Endothelial cell of umbilical vein (primary cell): Measurements from ENCODE around the gene KCTD2. TPM values are rescaled to one million over a fixed set of nuclear protein-coding genes. Genes with fewer than 3 reads are reported as not detected.

Experiments
- BruUV-seq: library from RNA; stranded (reverse); fragments of 400-500 nt; replicated peaks from 2 replicates; lab custom pipeline; 2021; lab: Mats Ljungman, UMichigan
- CTCF ChIA-PET: fragments of 300-600, 350-600 bp; sonication (Branson Sonifier 250); formaldehyde crosslinking; loops from one replicate; lab custom pipeline; 2021; ENCODE audit warnings: antibody characterized with exemption, inconsistent platforms; lab: Charles Lee
- POLR2A ChIA-PET: fragments of 300-600, 350-600 bp; sonication (Branson Sonifier 250); formaldehyde crosslinking; loops from one replicate; lab custom pipeline; 2021; ENCODE audit warnings: antibody characterized with exemption, inconsistent platforms; lab: Charles Lee
- DNase-seq: peaks from one replicate; pipeline ENCODE4 v3.0.0-alpha.2; 2011; ENCODE audit warnings: low read depth, low spot score
- FAIRE-seq: peaks from 2 replicates; lab custom pipeline; 2011; peaks lifted over from hg19 to GRCh38; lab: Jason Lieb, UNC
- H2AFZ ChIP-seq: 2 replicates; pipeline ENCODE4 v1.6.0; 2012; ENCODE audit warnings: low read depth, low read length, control low read depth, inconsistent platforms
- H3K27ac ChIP-seq: 2 replicates; pipeline ENCODE4 v1.5.1; 2011; ENCODE audit warnings: low read depth, mild to moderate bottlenecking, control low read depth, low read length, moderate library complexity; ENCODE audit not compliant: insufficient read depth
- H3K27me3 ChIP-seq, 2 experiments: 2 replicates each; pipeline versions ENCODE4 v1.6.0 to v1.6.1; 2011; ENCODE audit warnings: low read length in 2 of 2, mixed read lengths in 1 of 2; ENCODE audit not compliant: control insufficient read depth in 2 of 2, insufficient read depth in 2 of 2
- H3K36me3 ChIP-seq, 2 experiments: 2 replicates in 1 of 2; 3 replicates in 1 of 2; pipeline ENCODE4 v1.5.1; 2011; ENCODE audit warnings: low read length in 2 of 2, mild to moderate bottlenecking in 1 of 2, moderate library complexity in 1 of 2; ENCODE audit not compliant: control insufficient read depth in 2 of 2, insufficient read depth in 2 of 2; ENCODE audit errors: extremely low read depth in 1 of 2
- H3K4me1 ChIP-seq: 3 replicates; pipeline ENCODE4 v1.5.1; 2011; ENCODE audit warnings: mild to moderate bottlenecking, low read length; ENCODE audit not compliant: control insufficient read depth, insufficient read depth; ENCODE audit errors: extremely low read depth
- H3K4me2 ChIP-seq: 2 replicates; pipeline ENCODE4 v1.6.1; 2011; ENCODE audit warnings: low read length, control low read depth, mixed read lengths; ENCODE audit not compliant: insufficient read depth
- H3K4me3 ChIP-seq, 3 experiments: fragments of 200-600 bp in 1 of 3; sonication (generic), shearing (Covaris generic) in 1 of 3; replicated peaks in 1 of 3; 2 replicates each; pipeline ENCODE4 v1.5.1; 2011 to 2016; ENCODE audit warnings: control low read depth in 3 of 3, low read length in 3 of 3, mild to moderate bottlenecking in 2 of 3, inconsistent platforms in 1 of 3, low read depth in 1 of 3, moderate library complexity in 1 of 3; ENCODE audit not compliant: insufficient read depth in 1 of 3
- H3K79me2 ChIP-seq: 2 replicates; pipeline ENCODE4 v1.6.0; 2012; ENCODE audit warnings: low read length, inconsistent platforms; ENCODE audit not compliant: control insufficient read depth, insufficient read depth
- H3K9ac ChIP-seq: replicated peaks from 2 replicates; pipeline ENCODE3; 2011; ENCODE audit warnings: low read length, control low read depth; ENCODE audit not compliant: insufficient read depth; ENCODE audit errors: extremely low read depth
- H3K9me1 ChIP-seq: replicated peaks from 3 replicates; pipeline ENCODE4 v1.6.0; 2011; ENCODE audit warnings: mild to moderate bottlenecking, low read length; ENCODE audit not compliant: control insufficient read depth, insufficient read depth; ENCODE audit errors: extremely low read depth
- H3K9me3 ChIP-seq: replicated peaks from 2 replicates; pipeline ENCODE4 v1.5.1; 2012; ENCODE audit warnings: low read length, inconsistent platforms; ENCODE audit not compliant: control insufficient read depth, insufficient read depth
- H4K20me1 ChIP-seq: replicated peaks from 2 replicates; pipeline ENCODE3; 2011; ENCODE audit warnings: mild to moderate bottlenecking, low read length; ENCODE audit not compliant: control insufficient read depth, insufficient read depth; ENCODE audit errors: extremely low read depth
- EZH2 ChIP-seq: IDR thresholded peaks from 2 replicates; pipeline ENCODE4 v1.6.1; 2012; ENCODE audit warnings: borderline replicate concordance, low read depth, mild to moderate bottlenecking, moderate library complexity, low read length, inconsistent platforms; ENCODE audit not compliant: severe bottlenecking
- FOS ChIP-seq: IDR thresholded peaks from 2 replicates; pipeline ENCODE4 v1.6.1; 2011; ENCODE audit warnings: mild to moderate bottlenecking, low read length, moderate library complexity, borderline replicate concordance; ENCODE audit not compliant: insufficient read depth
- GATA2 ChIP-seq: IDR thresholded peaks from 2 replicates; pipeline ENCODE4 v1.7.0; 2011; ENCODE audit warnings: low read depth, mild to moderate bottlenecking, moderate library complexity, mixed read lengths, low read length; ENCODE audit not compliant: insufficient read length, insufficient read depth
- JUN ChIP-seq: IDR thresholded peaks from 2 replicates; pipeline ENCODE4 v1.6.1; 2011; ENCODE audit warnings: borderline replicate concordance, low read depth; ENCODE audit not compliant: insufficient read length, insufficient read depth
- MYC ChIP-seq: IDR thresholded peaks from one replicate; pipeline ENCODE4 v1.6.1; 2011; ENCODE audit warnings: mild to moderate bottlenecking, low read depth, low read length
- POLR2A ChIP-seq: IDR thresholded peaks from 2 replicates; pipeline ENCODE4 v1.6.1; 2012; ENCODE audit warnings: low read depth, mild to moderate bottlenecking, control low read depth, low read length
- POLR2AphosphoS5 ChIP-seq: IDR thresholded peaks from 2 replicates; pipeline ENCODE4 v1.6.1; 2012; ENCODE audit warnings: low read depth, mild to moderate bottlenecking, control low read depth, low read length, moderate library complexity; ENCODE audit not compliant: insufficient read depth
- dilution Hi-C: fragments of 300-500 bp; cut with MboI; formaldehyde crosslinking; loops from one replicate; pipeline ENCODE4 v1.15.0; 2019; ENCODE audit warnings: low sequenced_read_pairs; ENCODE audit not compliant: extremely low pct_ligation_motif_present
- intact Hi-C: fragments of 100-400 bp; cut with micrococcal nuclease; formaldehyde crosslinking; loops from one replicate; pipeline ENCODE4 v1.10.0; 2022
- polyA plus RNA-seq, 4 experiments: library from polyadenylated mRNA; depleted of rRNA in 3 of 4; stranded (reverse) in 3 of 4; unstranded in 1 of 4; fragments of >200 nt; gene quantifications; 2 replicates each; pipeline versions ENCODE4 v1.2.1 to v1.2.3, GENCODE V29; 2011 to 2012; ENCODE audit warnings: missing spikeins in 1 of 4
- total RNA-seq: library from RNA; stranded (reverse); gene quantifications from 2 replicates; pipeline ENCODE4 v1.2.3, GENCODE V29; 2021
- TF ChIP-seq, protein P1 (sequence below), 2 donors: IDR thresholded peaks; 1 replicate in 1 of 2; 2 replicates in 1 of 2; pipeline ENCODE4 v1.5.1; 2011; ENCODE audit warnings: low read length in 2 of 2, mild to moderate bottlenecking in 2 of 2, moderate library complexity in 2 of 2, control low read depth in 1 of 2, inconsistent platforms in 1 of 2, low read depth in 1 of 2; ENCODE audit not compliant: insufficient read depth in 1 of 2; ENCODE audit errors: extremely low read depth in 1 of 2
- TF ChIP-seq, protein P2 (sequence below): IDR thresholded peaks from 2 replicates; pipeline ENCODE4 v1.6.1; 2011; ENCODE audit not compliant: insufficient read depth, insufficient read length

KCTD2 gene
- total and polyA plus RNA-seq, 2 donors (not counting 3 experiments of a cell fraction or from before 2014, with no cell fraction given), result 23.2 to 24.8 TPM

DNA sequence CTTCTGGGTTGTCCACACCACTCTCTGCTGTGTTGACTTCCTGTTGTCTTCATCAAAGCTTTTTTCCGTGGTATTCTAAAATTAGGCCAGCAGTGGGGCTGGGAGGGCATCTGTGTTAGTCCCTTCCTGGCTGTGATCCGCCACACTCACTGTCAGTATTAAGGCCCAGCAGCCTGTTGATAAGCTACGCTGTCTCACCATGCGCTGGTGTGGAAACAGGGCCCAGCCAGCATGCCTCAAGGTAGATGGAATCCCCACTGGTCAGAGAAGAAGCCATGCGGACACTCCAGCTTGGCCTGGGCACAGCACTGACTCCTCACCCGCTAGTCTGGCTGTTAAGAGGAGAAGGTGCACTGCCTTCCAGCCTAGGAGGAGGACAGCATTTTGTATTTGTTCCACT, 48.2 kb upstream of the KCTD2 start:
- no peak for DNase-seq
- TF ChIP-seq JUN (no peak), POLR2A (no peak), FOS (no peak), EZH2 (no peak), MYC (no peak), POLR2AphosphoS5 (no peak), GATA2 (no peak)
- TF ChIP-seq, protein P1, sequence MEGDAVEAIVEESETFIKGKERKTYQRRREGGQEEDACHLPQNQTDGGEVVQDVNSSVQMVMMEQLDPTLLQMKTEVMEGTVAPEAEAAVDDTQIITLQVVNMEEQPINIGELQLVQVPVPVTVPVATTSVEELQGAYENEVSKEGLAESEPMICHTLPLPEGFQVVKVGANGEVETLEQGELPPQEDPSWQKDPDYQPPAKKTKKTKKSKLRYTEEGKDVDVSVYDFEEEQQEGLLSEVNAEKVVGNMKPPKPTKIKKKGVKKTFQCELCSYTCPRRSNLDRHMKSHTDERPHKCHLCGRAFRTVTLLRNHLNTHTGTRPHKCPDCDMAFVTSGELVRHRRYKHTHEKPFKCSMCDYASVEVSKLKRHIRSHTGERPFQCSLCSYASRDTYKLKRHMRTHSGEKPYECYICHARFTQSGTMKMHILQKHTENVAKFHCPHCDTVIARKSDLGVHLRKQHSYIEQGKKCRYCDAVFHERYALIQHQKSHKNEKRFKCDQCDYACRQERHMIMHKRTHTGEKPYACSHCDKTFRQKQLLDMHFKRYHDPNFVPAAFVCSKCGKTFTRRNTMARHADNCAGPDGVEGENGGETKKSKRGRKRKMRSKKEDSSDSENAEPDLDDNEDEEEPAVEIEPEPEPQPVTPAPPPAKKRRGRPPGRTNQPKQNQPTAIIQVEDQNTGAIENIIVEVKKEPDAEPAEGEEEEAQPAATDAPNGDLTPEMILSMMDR (IDR thresholded peaks at IDR 0.05; ENCODE audit: extremely low read depth in 1 of 2, insufficient read depth in 1 of 2, low read depth in 1 of 2, low read length in 2 of 2), result no peak
- TF ChIP-seq, protein P2, sequence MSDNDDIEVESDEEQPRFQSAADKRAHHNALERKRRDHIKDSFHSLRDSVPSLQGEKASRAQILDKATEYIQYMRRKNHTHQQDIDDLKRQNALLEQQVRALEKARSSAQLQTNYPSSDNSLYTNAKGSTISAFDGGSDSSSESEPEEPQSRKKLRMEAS, result no peak

More for the DNA sequence above, 48.2 kb upstream of the KCTD2 start:
- H3K9ac ChIP-seq, result no peak overlapping the region
- H3K4me1 ChIP-seq, result no peaks in the 10 kb centered on the region
- H3K9me3 ChIP-seq, result no peaks in the 10 kb centered on the region
- no peak overlapping the region for H3K4me2 ChIP-seq
- H3K36me3 ChIP-seq, result peaks cover 0 to 32% of the 10 kb centered on the region in 2 experiments
- H3K9me1 ChIP-seq, result no peaks in the 10 kb centered on the region
- no peak overlapping the region for H3K4me3 ChIP-seq
- no peaks in the 10 kb centered on the region for H4K20me1 ChIP-seq
- H3K27me3 ChIP-seq, result no peaks in the 10 kb centered on the region
- dilution Hi-C loops, result no loop called here
- ChIA-PET CTCF (interaction anchor here (1.8 to 2.3 kb wide), 3 partner anchors 14 to 41 kb away, joined by 7 to 11 read pairs (median 8); partner anchors contain the start of gene MRPL58), POLR2A (no interaction called here)
- peaks cover 4% of the 10 kb centered on the region for H3K79me2 ChIP-seq
- intact Hi-C loops, result no loop called here
- no peak overlapping the region for H2AFZ ChIP-seq
- H3K27ac ChIP-seq, result no peak overlapping the region
- no TSS peak for BruUV-seq
- no peak for FAIRE-seq
